GM10248 (cell line): ENCODE measurements around the gene GPX4.

Experiments used
- CTCF ChIA-PET: fragments of 300-600 bp; sonication (Branson Sonifier 250); formaldehyde crosslinking; extraction: SDS; loops from one replicate; lab custom pipeline; 2021; ENCODE audit warnings: antibody characterized with exemption; lab: Yijun Ruan, JAX
- POLR2A ChIA-PET: fragments of 350-650 bp; sonication (Branson Sonifier 250); formaldehyde crosslinking; extraction: SDS; loops from one replicate; lab custom pipeline; 2020; ENCODE audit warnings: antibody characterized with exemption; lab: Yijun Ruan, JAX
- DNase-seq: peaks from one replicate; pipeline ENCODE4 v3.0.0; 2012; ENCODE audit errors: extremely low spot score
- CTCF ChIP-seq: IDR thresholded peaks from 2 replicates; pipeline ENCODE4 v1.5.1; 2012; ENCODE audit warnings: mild to moderate bottlenecking, low read depth; ENCODE audit errors: extremely low read depth, missing control alignments, control extremely low read depth

Gene GPX4

GRCh38 chr19:1093330-1093729 is 10.5 kb upstream of the GPX4 start:
- no peak for DNase-seq
- TF ChIP-seq CTCF = no peak
- ChIA-PET POLR2A (no interaction called here), CTCF (interaction anchor here (0.7 to 2.1 kb wide), 2 partner anchors 9 to 101 kb away, joined by 3 to 10 read pairs; no protein-coding TSS in a partner anchor)

GRCh38 chr19:1093811-1094553 is 9.8 kb upstream of the GPX4 start:
- ChIA-PET POLR2A (interaction anchor here (1.4 kb wide), 1 partner anchor 19 kb away, joined by 5 read pairs; no protein-coding TSS in a partner anchor), CTCF (interaction anchor here (0.7 to 2.1 kb wide), 4 partner anchors 9 to 150 kb away, joined by 3 to 10 read pairs (median 4); partner anchors contain the start of gene GPX4)
- no peak for DNase-seq
- TF ChIP-seq CTCF = no peak

- ChIA-PET POLR2A (interaction anchor here (1.4 kb wide), 1 partner anchor 19 kb away, joined by 5 read pairs; no protein-coding TSS in a partner anchor), CTCF (interaction anchor here (1.0 to 2.1 kb wide), 3 partner anchors 10 to 150 kb away, joined by 3 to 10 read pairs (median 4); partner anchors contain the start of gene GPX4)
- no peak for DNase-seq
- no peak for TF ChIP-seq CTCF
Observed at GRCh38 chr19:1094655-1094977, 9.2 kb upstream of the GPX4 start.

GRCh38 chr19:1094978-1095701 is 8.7 kb upstream of the GPX4 start, which contains the start of gene POLR2E:
Gene POLR2E (minus strand): TSS chr19:1095375. CDS start chr19:1095315, 60 bp downstream.
- CTCF ChIA-PET = interaction anchor here (1.0 to 2.1 kb wide), 3 partner anchors 9 to 149 kb away, joined by 3 to 10 read pairs (median 4); partner anchors contain the start of gene GPX4
- TF ChIP-seq CTCF = no peak
- peak; percentile 96 for DNase-seq
- POLR2A ChIA-PET = interaction anchor here (1.4 kb wide), 1 partner anchor 20 kb away, joined by 5 read pairs; no protein-coding TSS in a partner anchor

GRCh38 chr19:1097810-1098176 is 6.0 kb upstream of the GPX4 start:
- POLR2A ChIA-PET = no interaction called here
- CTCF ChIA-PET = interaction anchor here (1.2 to 2.8 kb wide), 2 partner anchors 40 to 146 kb away, joined by 3 to 9 read pairs; no protein-coding TSS in a partner anchor
- TF ChIP-seq CTCF = no peak
- DNase-seq = no peak
